ENCODE results near the gene SNX18.

- TF ChIP-seq CTCF (IDR thresholded peaks at IDR 0.05; ENCODE audit: insufficient read depth, low read depth, low read length): no peak
- TF ChIP-seq EZH2 (IDR thresholded peaks at IDR 0.05; ENCODE audit: insufficient read depth, low read length): no peak
Measured at GRCh38 chr5:54580997-54581811, 63.6 kb downstream of the SNX18 start.
